NCI-H69 (cell line): ENCODE results near the gene KCNQ2.

ENCODE experiments used
- DNase-seq: peaks from one replicate; lab custom pipeline; 2025; lab: John Stamatoyannopoulos, UW

Gene KCNQ2

DNA sequence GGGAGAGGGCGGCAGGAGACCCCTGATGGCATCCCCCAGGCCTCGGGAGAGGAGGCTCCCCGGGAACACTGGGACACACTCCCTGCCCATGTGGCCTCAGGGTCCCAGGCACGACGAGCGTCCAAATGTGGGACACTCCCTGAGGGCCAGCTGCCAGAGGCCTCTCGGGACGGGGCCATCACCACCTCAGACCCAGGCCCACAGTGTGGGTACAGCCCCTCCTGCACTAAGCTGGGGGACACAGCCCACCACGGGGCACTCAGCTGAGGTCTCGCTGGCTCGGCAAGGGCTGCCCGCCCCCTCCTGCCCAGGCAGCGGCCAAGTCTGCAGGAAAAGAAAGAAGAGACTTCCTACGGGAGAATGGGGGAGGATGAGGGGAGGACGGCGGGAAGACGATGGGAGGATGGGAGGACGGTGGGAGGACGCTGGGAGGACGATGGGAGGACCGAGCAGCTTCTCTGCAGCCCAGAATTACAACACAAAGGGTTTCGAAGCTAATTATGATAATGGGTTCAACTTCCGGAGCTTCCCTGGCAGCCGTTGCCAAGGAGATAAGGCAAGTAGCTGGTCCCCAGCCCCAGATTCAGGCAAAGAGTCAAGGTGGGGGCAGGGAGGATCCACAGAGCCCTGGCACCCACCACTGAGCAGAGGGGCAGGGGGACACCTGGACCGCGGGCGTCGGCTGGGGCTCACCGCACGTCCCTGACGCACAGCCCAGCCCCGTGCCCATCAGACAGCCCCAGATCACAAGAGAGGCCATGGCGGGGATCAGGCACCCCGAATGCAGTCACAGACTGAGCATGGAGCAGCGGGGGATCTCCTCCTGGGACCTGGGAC, 17.5 kb downstream of the KCNQ2 start:
- peak; percentile 84 for DNase-seq

- no peak for DNase-seq
These were observed 19.5 kb downstream of the KCNQ2 start for GRCh38 chr20:63452821-63453523.

- no peak for DNase-seq
These were observed 20.1 kb downstream of the KCNQ2 start for GRCh38 chr20:63452341-63452740.

DNA sequence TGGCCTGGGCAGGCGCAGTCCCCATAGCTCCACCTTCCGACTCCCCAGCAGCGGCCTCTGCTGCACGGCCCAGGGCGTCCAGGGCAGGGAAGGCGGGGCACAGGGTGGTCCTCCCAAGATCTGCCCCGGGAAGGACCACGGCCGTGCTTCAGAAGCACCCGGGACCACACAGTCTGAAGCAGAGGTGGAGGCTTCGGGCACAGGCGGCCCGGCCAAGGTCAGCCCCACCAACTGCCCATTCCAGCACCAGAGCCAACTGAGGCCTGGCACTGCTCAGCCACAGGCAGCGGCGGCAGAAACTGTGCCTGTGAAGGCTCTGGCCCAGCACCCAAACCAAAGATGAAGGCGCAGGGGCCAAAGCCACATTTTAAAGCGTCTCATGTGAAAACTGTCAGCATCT, 20.6 kb downstream of the KCNQ2 start:
- no peak for DNase-seq

DNA sequence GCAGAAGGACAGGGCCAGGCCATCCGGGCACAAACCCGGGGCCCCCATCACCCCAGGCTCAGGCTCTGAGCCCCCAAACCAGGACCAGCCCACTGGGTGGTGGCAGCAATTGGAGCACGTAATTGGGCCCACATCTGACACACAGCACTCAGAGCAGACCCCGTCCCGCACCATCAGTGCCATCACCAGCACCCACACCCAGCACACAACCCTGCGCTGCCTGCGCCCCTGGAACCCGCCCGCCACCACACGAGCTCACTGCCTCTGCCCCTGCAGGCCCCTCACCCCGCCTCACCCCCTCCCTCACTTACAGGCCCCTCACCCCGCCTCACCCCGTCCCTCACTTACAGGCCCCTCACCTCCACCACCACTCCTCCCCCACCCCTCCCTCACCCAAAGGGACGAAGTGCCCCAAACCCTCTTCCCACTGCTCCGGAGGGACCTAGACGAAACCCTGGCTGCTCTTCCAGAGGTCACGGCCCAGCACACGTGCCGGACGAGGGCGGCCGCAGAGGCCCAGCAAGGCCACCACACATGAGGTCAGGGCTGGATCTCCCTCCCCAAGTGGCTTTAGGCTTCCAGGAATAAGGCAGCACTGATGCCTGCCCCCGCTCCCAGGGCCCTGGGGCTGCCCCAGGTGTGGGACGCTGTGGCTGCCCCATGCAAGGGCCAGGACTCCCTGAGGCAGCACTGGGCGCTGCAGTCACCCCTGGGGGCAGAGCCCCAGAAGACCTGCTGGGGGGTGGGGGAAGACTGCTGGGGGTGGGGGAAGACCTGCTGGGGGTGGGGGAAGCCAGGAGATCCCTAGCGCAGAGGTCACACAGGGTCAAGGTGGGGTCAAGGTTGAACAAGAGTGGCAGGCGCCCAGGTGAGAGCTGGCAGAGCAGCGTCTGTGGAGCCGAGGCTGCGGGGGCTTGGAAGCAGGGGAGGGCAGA, 22.4 kb downstream of the KCNQ2 start:
- DNase-seq = no peak

GRCh38 chr20:63449025-63449424, 23.4 kb downstream of the KCNQ2 start:
- DNase-seq = no peak

GRCh38 chr20:63448031-63448430, 24.4 kb downstream of the KCNQ2 start:
- no peak for DNase-seq

DNA sequence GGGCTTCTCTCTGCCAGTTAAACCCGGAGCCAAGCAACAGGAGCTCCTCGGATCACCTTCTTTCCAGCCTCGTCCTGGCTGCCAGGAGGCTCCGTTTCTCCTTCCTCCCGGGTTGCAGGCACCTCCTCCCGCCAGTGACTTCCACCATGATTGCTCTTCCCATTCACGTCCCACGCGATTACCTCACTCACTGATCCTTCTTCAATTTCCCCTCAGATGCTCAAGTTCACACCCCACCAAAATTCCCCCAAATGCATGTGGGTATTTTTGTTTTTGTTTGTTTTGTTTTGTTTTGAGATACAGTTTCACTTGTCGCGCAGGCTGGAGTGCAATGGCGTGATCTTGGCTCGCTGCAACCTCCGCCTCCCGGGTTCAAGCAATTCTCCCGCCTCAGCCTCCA, 25.1 kb downstream of the KCNQ2 start:
- DNase-seq = no peak

GRCh38 chr20:63446216-63447024, 26.0 kb downstream of the KCNQ2 start:
- DNase-seq = no peak

- DNase-seq = no peak
These were observed 27.2 kb downstream of the KCNQ2 start for GRCh38 chr20:63445075-63445734.

- DNase-seq = no peak
These were observed 27.9 kb downstream of the KCNQ2 start for GRCh38 chr20:63444548-63444947.

- DNase-seq = no peak
These were observed 28.7 kb downstream of the KCNQ2 start for GRCh38 chr20:63443606-63444395.

GRCh38 chr20:63442100-63442493, 30.4 kb downstream of the KCNQ2 start:
- DNase-seq = peak; percentile 60

DNA sequence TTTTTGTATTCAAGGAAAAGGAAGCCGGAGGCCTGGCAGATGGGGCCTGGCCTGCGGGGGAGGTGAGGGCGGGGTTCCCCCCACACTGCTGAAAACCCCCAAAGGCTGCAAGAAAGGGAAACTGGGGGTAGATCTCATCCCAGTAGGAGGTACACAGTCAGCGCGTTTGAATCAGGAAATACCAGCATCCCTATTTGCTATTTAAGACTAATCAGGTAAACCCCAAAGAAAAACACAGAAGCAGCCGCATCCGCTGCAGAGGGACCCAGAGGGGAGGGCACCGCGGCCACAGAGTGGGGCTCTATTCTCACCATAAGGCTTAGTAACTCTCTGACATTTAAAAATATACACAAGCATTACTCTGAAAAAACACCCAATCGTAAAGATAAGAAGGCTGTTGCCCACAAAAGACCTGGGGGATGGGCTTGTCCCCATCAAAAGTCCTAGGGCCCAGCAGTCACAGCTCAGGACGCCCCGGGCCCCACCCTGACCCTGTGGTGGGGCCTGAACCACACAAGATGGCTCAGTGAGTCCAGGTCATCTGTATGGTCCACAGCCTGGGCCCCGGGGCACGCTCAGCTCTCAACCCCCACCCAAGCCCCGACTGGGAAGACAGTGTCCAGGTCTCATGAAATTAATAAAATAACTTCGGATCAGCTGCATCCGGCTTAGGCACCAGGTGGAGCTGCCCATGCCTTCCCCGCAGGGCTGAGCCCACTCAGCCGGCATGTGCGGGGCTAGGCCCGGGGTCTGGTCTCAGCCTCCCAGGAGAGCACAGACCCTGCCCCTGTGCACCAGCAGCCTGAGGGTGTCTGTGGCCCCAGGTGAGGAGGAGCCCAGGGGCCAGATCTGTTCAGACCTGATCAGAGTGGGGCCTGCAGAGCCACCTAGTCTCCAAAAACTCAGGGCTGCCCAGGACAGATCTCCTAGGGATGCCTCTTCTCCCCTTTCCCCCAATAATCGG, 31.0 kb downstream of the KCNQ2 start:
- DNase-seq = no peak

DNA sequence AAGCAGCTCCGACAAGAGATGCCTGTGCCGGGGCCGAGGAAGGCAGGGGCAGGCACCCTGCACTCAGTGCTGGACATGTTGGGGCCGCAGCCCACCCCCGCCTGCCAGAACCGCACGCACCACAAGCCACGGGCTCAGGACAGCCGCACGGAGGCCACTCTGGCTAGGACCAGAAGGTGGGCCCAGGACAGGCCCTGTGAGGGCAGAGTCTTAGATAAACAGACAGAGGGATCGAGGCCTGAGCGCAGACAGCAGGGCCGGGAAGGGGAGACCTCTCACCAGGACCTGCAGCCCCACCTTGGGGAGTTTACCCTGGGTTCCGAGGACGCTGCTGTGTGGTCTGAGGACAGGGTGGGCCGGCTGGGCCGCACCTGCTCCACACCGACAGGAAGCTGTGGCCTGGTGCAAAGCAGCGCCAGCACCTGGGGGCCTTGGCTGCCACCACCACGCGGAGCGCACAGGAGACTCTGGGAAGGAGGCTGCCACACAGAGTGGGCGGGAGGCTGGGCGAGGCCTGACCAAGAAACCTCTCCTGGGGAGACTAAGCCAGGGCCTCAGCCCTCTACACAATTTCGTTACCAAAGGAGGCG, 32.0 kb downstream of the KCNQ2 start:
- DNase-seq = no peak

GRCh38 chr20:63439866-63440265, 32.6 kb downstream of the KCNQ2 start:
- DNase-seq = no peak

- no peak for DNase-seq
These were observed 34.3 kb downstream of the KCNQ2 start for GRCh38 chr20:63438121-63438520.

GRCh38 chr20:63435552-63435951, 36.9 kb downstream of the KCNQ2 start:
- DNase-seq = no peak
